GM21723 (cell line): ENCODE measurements around the gene ANK3.

Experiments used
- ATAC-seq: cut with Tn5 transposase; IDR thresholded peaks from one replicate; pipeline ENCODE4 v1.9.1; 2021; ENCODE audit warnings: mild to moderate bottlenecking, moderate library complexity; ENCODE audit not compliant: unreplicated experiment

ANK3 gene

DNA sequence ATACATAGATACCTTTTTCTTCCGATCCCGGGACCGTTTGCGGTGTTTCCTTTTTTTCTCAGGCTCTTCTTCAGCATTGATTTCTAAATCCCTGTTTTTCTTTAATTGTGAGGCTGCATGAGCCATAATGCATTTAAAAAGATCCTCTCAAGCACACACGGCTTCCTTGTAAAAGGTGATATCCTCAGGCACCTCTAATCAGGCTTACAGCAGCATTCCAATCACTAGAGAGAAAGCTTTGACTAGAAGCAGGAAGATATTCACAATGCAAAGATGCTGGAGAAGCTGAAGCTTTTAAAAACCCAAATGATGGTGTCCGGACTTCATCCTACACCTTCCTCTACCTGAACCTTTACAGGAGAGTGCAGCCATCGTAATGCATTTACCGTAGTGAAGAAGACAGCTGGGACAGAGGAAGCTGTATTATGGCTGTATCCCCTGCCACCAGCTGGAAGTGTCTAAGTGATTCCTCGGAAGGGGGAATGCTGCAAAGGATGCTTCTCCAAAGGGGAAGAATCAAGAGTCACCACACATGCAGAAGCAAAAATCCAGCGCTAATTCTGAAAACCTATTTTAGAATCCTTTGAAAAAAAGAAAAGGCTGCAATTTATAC, at the start of gene ANK3:
Gene ANK3 (minus strand): TSS at position 463 of the 613 bp plus-strand sequence. CDS start 337 bp downstream, at position 126.
- no peak for ATAC-seq

DNA sequence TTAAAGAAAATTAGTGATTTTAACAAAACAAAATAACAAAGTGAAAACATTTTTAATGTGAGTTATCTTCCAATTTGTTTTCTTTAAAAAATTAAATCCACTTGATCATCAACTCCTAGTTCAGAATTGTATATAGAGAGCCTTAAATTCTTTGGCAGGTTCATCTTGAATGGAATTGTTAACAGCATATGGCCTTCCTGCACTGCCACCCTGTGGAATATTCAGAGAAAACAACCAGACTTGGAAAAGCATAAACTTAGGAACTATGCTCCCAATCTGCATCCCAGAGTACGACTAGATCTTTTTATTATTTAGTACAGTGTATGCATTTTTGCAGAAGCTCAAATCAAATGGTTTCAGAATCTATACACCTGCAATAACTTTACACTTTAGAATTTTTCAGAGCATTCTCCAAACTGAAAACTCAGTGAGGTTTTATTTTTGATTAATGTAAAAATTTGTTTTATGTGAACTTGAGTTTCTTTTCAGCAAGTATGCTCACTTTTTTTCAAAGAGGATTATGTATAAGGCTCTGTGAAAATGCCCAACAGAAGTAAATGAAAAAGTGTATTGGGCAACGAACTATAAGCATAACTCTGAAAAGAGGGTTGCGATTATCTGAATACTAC, 44.9 kb upstream of the ANK3 start:
- ATAC-seq, result peak; percentile 59

DNA sequence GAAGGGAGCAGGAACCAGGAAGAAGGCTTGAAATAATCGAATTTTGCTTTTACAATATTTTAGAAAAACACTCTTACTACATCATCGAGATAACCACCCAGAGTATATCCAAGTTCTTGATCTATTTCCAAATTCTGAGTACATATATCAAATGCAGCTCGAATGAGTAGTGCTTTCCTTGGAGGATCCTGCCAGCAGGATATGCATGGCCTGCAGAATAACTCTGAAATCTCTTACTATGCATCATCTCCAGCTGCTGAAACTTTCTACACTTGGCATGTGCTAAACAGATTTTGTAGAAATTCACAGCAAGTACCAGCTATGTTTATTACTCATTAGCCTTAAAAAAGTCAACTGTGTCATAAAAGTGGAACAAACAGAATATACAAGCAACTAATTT, 44.0 kb upstream of the ANK3 start:
- no peak for ATAC-seq

DNA sequence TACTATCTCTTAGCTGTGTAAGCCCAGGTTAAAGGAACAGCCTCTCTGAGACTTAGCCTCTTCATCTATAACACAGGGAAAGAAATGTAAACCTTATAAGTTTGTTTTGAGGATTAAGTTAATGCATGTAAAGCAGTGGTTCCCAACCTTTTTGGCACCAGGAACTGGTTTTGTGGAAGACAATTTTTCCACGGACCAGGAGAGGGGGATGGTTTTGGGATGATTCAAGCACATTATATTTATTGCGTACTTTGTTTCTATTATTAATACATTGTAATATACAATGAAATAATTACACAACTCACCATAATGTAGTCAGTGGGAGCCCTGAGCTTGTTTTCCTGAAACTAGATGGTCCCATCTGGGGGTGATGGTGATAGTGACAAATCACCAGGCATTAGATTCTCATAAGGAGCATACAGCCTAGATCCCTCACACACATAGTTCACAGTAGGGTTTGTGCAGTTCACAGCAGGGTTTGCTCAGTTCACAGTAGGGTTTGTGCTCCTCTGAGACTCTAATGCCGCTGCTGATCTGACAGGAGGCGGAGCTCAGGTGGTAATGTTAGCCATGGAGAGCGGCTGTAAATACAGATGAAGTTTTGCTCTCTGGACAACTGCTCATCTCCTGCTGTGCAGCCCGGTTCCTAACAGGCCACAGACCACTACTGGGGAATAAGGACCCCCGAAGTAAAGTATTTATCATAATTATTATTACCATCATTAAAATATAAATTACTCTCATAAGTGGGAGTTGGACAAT, 41.3 kb upstream of the ANK3 start:
- ATAC-seq, result no peak

DNA sequence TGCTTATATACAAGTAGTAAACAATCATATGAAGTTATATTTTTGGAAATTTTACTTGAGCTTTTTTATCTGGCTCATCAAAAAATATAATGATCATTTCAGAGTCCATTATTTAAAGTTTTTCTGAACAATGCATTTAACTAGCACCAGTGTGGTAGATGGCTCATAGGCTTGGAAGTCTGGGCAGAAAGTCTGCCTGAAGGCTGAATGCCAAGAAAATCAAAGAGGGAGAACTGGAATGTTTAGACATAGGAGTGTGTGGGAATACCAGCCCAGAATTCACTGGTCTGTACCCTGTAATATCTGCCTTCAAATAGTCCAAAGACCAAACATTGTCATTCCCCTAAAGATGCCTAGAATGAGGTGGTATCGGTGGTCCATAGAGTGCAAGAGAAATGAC, 40.3 kb upstream of the ANK3 start:
- no peak for ATAC-seq

DNA sequence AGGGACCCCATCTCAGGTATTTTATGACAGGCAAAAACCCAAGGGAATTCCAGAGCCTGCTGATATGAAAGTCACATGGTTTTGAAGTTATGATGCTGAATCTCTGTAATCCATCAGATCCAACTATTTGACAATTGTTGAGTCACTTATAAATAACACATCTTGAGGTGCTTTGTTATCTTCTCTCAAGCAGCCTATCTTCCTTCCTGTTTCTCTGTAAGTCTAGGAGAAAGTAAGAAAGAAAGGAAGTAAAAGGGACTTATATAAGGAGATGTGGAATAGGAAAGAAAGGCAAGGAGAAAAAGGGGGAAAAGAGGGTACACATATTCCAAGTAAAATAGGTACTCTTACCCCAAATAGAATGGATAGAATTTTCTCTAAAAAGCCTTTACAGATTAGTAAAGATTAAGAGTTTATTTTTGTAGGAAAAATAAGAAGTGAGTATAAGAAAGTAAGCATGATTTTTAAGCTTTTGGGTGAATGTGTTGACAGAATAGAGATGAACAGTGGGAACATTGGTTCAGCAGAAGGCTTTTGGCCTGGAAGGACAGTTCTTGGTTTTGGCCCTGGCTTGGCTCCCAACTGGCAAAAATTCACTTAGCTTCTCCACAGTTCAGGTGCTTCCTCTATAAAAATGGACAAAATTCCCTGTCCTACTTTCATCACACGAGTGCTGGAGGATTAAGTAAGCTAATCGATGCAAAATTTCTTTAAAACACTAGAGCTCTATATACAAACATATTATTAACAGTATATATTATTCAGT, 39.6 kb upstream of the ANK3 start:
- no peak for ATAC-seq

DNA sequence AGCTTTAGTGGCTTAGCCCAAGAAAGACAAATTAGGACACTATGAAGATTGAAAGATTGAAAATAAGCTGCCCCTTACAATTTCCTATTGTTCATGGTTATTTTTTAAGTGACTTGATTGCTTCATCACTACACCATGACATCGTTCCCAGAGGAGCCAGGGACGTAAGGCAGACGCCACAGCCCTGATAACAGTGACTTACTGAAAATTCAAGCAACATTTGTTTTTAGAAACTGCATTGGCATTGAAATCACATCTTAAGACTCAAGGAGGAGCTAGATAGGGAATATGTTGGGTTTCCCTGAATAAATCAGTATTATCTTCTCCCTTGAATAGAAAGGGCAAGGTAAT, 38.7 kb upstream of the ANK3 start:
- no peak for ATAC-seq

DNA sequence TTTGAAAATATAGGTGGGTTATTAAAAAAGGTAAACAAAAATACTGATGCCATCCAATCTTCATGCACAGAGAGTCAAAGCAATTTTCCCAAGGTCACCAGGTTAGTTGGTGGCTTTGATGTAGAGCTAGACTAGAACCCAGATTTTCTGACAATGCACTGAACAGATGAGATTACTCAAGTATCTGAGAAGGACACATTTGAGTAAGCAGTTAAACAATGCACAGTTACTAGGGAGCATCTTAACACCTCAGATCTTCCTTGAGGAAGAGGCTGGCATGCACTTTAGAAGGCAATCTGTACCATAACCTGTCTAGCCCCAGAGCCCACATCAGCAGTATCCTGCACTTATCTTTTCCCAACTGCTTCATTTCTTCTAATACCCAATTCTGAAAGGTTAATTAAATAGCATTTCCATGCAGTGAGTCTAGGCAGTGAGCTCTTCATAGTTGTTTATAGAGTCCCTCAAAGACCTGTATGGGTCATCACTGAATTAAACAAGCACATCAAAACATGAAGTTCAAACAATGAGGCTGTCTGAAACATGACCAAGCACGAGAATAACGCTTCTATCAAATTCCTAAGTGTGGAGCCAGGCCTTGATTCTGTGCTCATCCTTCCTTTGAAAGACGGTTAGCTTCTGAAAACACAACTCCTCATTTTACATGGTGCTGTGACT, 38.2 kb upstream of the ANK3 start:
- no peak for ATAC-seq

DNA sequence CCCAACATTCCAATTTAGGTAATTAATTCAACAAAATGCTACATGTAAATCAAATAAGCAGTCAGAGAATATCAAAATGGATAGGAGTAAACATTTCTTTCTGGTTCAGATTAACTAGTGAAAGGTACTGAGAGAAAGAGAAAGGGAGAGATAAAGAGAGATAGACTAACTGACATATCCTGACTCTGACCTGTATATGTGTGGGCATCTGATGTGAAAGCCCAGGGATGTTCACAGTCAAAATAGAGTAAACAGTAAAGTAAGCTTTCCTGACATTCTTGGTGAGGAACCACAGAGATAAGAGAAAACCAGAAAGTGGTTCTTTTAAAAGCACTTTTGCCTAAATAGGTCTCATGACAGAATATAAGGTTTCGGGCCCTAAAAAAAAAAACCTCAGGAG, 37.5 kb upstream of the ANK3 start:
- ATAC-seq, result no peak

DNA sequence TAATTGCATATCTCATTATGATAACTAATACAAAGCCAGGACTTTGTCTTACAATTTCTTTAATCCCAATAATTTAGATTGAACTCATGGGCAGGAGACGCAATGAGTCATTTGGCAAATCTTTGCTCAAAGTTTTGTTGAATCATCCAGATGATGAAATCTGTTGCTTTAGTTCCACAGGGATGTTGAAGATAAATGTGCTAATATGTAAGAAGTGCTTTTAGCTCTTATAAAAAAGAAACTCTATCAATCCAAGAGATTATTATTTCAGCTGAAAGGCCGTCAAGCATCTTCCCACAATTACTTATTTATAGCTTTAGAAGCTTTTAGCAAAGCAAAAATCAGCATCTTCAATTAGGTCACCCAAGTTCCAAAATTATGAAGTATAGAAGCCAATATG, 36.8 kb upstream of the ANK3 start:
- no peak for ATAC-seq

DNA sequence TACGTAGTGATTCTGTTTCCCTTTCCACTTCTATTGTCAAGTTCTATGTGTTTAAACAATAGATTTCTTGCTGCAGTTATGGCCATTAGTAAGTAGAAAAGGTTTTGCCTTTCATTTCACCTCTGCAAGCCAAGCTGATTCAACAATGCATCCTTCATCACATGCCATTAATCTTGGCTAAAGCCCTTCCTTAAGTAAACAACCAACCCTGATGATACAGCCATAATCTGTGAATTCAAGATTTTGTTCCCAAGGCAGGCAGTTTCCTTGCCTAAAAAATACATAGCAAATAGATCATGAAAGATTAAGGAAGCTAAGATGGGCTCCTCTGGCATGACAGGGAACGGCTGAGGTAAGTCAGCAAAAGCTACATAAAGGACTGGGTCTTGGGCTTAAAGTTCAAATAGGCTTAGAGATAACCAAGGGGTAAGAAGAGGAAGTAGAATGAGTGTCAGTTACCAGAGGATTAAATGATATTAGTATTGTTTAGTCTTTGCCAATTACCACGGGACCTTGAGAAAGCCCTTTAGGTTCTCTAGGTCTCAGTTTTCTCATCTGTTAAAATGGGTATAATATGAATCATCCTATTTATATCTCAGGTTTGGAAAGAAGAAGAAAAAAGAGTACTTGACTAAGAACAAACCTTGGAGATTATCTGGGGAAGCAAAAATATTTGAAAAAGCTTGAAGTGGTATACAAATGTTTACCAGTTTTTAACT, 35.9 kb upstream of the ANK3 start:
- ATAC-seq, result no peak

DNA sequence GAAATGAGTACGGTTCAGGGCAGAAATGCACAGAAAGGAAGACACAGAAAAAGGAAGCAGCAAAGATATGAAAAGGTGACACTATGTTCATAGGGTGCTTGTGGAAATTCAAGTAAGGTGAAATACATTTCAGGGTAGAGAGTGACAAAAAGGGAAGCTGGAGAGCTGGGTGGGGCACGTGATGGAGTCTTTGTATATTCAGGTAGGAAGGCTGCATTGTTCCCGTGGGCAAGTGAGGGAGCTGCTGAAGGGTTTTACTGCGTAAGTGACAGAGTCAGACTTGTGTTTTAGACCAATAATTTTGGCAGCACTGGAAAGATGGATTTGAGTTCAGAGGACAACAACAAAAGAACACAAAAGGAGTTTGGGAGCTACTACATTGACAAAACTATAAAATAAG, 35.3 kb upstream of the ANK3 start:
- no peak for ATAC-seq

DNA sequence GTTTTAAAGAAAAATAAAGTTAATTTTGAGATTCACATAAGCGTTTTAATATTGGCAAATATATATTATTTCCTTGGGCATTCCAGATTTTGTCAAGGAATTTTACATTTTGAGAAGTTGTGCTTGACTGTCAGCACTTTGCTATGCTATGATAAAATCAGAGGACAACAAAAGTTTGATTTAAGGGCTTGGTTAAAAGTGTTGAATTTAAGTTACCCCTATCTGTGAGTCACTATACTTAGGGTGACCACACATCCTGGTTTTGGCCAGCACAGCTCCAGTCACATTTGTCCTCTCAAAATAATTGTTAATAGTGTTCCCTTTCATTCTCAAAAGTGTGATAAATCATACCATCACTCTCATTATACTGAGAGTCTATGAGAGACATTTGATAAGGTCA, 34.2 kb upstream of the ANK3 start:
- ATAC-seq, result no peak

DNA sequence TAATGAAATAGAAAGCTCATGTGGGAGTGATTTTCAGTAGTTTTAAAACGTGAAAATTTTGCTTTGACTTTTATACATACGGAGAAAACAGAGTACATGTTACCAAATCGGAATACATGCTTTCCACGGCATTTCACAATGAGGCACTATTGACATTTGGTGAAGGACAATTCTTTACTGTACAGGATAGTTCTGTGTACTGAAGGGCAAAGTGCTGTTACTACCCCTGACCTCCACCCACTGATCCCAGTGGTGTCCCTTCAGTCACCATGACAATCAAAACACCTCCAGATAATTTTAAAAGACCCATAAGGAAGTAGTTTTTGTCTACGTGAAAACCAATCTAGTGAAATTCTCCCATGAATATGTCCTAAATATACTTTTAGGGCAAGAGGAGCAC, 33.1 kb upstream of the ANK3 start:
- no peak for ATAC-seq

DNA sequence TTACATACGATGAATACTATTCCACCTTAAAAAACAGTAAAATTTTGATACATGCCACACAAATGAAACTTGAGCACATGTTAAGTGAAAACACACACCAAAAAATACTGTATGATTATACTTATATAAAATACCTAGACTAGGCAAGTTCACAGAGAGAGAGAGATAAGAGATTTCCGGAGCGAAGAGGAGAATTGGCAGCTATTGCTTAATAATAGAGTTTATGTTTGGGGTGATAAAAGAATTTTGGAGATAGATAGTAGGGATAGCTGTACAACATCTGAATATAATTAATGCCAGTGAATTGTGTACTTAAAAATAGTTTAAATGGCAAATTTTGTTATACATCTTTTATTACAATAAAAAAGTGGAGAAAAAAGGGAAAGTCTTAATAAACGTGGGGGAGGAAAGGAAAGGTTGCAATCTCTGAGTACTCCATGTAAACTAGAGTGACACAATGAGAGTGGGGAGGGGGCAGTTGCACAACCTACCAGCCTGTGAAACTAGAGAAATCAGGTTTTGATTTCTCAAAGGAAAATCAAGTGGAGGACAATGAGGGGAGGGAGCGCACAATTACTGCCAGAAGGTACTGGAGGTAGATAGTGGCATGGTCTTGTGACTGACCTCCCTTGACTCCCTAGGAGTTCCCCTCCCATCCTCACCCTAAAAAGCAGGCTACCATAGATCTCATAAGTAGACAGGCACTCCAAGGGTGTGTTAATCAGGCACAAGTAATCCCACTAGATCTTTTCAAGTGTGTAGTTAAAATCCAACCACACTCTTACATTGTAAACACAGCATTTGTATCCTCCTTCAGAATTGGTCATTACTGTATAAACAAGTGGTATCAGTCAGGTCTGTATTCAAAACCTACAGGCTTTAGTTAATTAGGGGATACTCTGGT, 31.6 kb upstream of the ANK3 start:
- no peak for ATAC-seq

DNA sequence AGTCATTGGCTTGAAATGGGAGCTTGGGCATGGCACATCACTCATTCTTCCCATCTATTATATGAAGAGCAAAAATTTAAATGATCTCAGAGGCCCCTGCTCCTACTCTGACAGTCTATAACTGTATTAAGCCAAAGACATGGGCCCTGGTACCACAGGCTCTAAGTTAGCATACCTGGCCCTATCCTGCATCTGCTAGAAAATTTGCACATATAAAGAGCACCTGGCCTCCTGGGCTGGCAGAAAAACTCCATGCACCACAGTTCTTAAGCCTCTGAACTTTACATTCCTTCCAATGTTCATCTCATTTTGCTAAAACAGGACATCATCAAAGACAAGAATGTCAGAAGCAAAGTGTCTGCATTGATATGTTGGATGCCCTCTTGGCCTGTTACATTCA, 29.6 kb upstream of the ANK3 start:
- no peak for ATAC-seq

DNA sequence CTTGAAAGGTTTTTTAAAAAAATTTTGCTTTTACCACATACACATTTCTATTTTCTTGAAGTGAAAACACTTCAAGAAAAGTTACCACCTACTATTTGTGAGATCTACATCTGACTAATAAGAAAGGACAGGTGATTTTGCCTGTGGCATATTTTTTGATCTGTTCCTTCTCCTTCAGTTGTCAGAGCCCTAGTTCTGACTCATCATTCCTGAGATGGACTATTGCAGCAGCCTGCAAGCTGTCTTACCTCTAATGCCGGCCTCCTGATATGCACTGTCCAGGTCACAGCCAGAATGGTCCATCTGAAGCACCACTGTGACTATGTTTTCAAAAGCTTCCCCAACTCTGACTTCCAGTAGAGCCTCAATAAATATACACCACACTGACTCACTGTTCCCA, 28.2 kb upstream of the ANK3 start:
- no peak for ATAC-seq

DNA sequence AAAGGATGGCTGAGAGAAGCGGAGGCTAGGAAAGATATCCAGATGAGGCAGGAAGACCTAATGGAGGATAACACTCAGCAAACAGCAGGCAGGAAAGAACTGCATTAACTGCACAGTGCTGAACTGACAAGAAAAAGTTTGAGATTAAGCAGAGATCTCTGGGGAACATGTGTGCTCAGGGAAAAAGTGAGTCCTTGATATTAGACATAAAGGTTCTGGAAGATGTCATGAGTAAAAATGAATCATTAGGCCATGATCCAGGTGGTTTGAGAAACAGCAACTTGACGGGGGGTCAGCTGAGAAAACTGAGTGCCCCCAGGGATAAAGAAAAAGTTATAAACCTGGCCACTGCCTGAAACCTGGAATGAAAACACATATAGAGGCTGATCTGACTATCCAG, 27.3 kb upstream of the ANK3 start:
- no peak for ATAC-seq

DNA sequence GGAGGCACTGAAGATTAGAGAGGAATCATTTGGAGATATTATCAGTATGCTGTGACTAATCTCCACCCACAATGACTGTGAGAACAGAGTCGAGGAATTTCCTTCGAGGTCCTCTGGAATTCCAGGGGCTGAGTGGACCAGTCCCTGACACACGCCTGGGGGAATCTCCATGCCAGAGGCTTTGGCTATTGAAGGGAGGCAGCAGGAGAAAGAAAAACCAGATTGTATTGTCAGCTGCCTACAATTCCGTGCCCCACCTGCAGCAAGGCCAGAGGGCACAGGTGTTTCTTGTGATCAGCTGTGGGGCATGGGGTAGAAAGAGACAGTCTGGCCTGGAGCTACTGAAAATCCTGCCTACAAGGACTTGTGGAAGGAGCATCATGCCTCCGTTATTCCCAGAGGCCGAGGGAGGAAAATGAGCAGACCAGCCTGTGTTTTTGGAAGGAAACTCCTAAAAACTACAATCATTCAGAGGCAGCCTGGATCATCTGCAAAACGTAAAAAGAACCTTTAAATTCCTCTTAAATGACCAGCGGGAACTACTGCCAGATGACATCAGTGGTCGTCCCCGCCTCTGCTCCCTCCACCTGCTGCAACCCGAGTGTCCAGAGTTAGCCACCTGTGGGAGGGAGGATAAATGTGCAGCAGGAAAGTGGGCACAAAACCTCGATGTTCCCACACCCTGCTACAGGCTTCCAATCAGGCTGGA, 25.4 kb upstream of the ANK3 start:
- no peak for ATAC-seq
